Measurements from ENCODE around the gene AFM. TPM values are rescaled to one million over a fixed set of nuclear protein-coding genes. Genes with fewer than 3 reads are reported as not detected.

AFM gene
- total and polyA plus RNA-seq, 10 of the 15 experiments (the other 5 are each of a cell fraction or from before 2014, with no cell fraction given): not detected

- in situ Hi-C loops (cut with MboI): no loop called here
- POLR2A ChIA-PET: no interaction called here
- intact Hi-C loops (cut with micrococcal nuclease; ENCODE audit: unreplicated experiment): no loop called here
- RAD21 ChIA-PET (ENCODE audit: unreplicated experiment): interaction anchor here (1.3 to 1.5 kb wide), 2 partner anchors 13 to 97 kb away, joined by 3 to 4 read pairs; no protein-coding TSS in a partner anchor
- CTCF ChIA-PET: interaction anchor here (1.0 to 1.9 kb wide), 8 partner anchors 9 to 216 kb away, joined by 3 to 7 read pairs (median 4); no protein-coding TSS in a partner anchor
- H3K27me3 ChIP-seq (replicated peaks in 1 of 2; ENCODE audit: control insufficient read depth in 2 of 2, insufficient read depth in 2 of 2, low read length in 1 of 2): no peaks in the 10 kb centered on the region
- H3K27ac ChIP-seq (ENCODE audit: control insufficient read depth, insufficient read depth): no peak overlapping the region
- DNase-seq (ENCODE audit: low read depth, low spot score) (no peak), ATAC-seq (no peak), FAIRE-seq (no peak)
- SMC1A ChIA-PET (ENCODE audit: uncharacterized antibody, unreplicated experiment): interaction anchor here (1.1 to 1.8 kb wide), 5 partner anchors 10 to 258 kb away, joined by 3 to 7 read pairs (median 3); no protein-coding TSS in a partner anchor
- no peak overlapping the region for H3K9ac ChIP-seq (ENCODE audit: control insufficient read depth, insufficient read depth, low read length)
- no peak overlapping the region for H3K4me2 ChIP-seq (ENCODE audit: control insufficient read depth, insufficient read depth)
- BruUV-seq (replicated peaks): no TSS peak
- TF ChIP-seq TAF1 (IDR thresholded peaks at IDR 0.05; ENCODE audit: borderline replicate concordance, low read depth, low read length) (no peak), SRF (IDR thresholded peaks at IDR 0.05; ENCODE audit: low read depth in 2 of 2, low read length in 2 of 2) (no peak), ZBED1 (IDR thresholded peaks at IDR 0.05; ENCODE audit: borderline replicate concordance) (no peak), BMI1 (IDR thresholded peaks at IDR 0.05; ENCODE audit: borderline replicate concordance) (no peak), SPI1 (IDR thresholded peaks at IDR 0.05; ENCODE audit: borderline replicate concordance, insufficient read depth, low read depth, low read length) (no peak), SMAD1 (IDR thresholded peaks at IDR 0.05; ENCODE audit: low read depth, partially characterized antibody) (no peak), FOS (IDR thresholded peaks at IDR 0.05; ENCODE audit: borderline replicate concordance, extremely low read depth, insufficient read length) (no peak), STAT1 (conservative IDR thresholded peaks at IDR 0.05) (no peak), LARP7 (IDR thresholded peaks at IDR 0.05) (no peak), SUPT20H (IDR thresholded peaks at IDR 0.05; ENCODE audit: borderline replicate concordance, control insufficient read depth, low read depth, low read length) (no peak), RUNX3 (IDR thresholded peaks at IDR 0.05; ENCODE audit: low read length) (no peak), CREM (IDR thresholded peaks at IDR 0.05; ENCODE audit: low read depth) (no peak), EGR1 (IDR thresholded peaks at IDR 0.05; ENCODE audit: borderline replicate concordance in 1 of 2, low read depth in 2 of 2, low read length in 2 of 2) (no peak), ZNF687 (IDR thresholded peaks at IDR 0.05) (no peak), IKZF1 (conservative IDR thresholded peaks at IDR 0.05) (no peak), NRF1 (conservative IDR thresholded peaks at IDR 0.05; ENCODE audit: low read depth, low read length) (no peak), CEBPB (IDR thresholded peaks at IDR 0.05; ENCODE audit: borderline replicate concordance in 1 of 2, low read depth in 2 of 2, low read length in 2 of 2) (no peak)
- TF ChIP-seq, protein P1, sequence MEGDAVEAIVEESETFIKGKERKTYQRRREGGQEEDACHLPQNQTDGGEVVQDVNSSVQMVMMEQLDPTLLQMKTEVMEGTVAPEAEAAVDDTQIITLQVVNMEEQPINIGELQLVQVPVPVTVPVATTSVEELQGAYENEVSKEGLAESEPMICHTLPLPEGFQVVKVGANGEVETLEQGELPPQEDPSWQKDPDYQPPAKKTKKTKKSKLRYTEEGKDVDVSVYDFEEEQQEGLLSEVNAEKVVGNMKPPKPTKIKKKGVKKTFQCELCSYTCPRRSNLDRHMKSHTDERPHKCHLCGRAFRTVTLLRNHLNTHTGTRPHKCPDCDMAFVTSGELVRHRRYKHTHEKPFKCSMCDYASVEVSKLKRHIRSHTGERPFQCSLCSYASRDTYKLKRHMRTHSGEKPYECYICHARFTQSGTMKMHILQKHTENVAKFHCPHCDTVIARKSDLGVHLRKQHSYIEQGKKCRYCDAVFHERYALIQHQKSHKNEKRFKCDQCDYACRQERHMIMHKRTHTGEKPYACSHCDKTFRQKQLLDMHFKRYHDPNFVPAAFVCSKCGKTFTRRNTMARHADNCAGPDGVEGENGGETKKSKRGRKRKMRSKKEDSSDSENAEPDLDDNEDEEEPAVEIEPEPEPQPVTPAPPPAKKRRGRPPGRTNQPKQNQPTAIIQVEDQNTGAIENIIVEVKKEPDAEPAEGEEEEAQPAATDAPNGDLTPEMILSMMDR (IDR thresholded peaks at IDR 0.05 in 2 of 3, conservative IDR thresholded peaks at IDR 0.05 in 1 of 3; ENCODE audit: control insufficient read depth in 2 of 3, extremely low read depth in 1 of 3, insufficient read depth in 1 of 3, low read depth in 3 of 3, low read length in 3 of 3): no peak
- no peaks in the 10 kb centered on the region for H3K4me1 ChIP-seq (ENCODE audit: control insufficient read depth, insufficient read depth, low read length)
- H3K79me2 ChIP-seq (ENCODE audit: control insufficient read depth, insufficient read depth, low read length): no peaks in the 10 kb centered on the region
- H3K36me3 ChIP-seq (ENCODE audit: control insufficient read depth in 2 of 2, insufficient read depth in 2 of 2, low read length in 1 of 2): no peaks in the 10 kb centered on the region
- H3K4me3 ChIP-seq: no peak overlapping the region
- no peaks in the 10 kb centered on the region for H4K20me1 ChIP-seq (ENCODE audit: control insufficient read depth, insufficient read depth)
- H2AFZ ChIP-seq (ENCODE audit: control insufficient read depth, low read depth, low read length): no peak overlapping the region
- no peaks in the 10 kb centered on the region for H3K9me3 ChIP-seq (replicated peaks; ENCODE audit: control insufficient read depth, insufficient read depth, low read length)
- 6% methylated on average over 1 of the region's 1 CpG for WGBS (ENCODE audit: insufficient coverage, insufficient replicate concordance, low lambda C conversion rate, missing lambda C conversion rate)
Measured at GRCh38 chr4:73438048-73438447, 43.5 kb upstream of the AFM start.
